OCI-LY3 (cell line): ENCODE data around the gene CPTP.

Source experiments
- CTCF ChIP-seq: fragments of 200-600, 300-600 bp; sonication (generic); IDR thresholded peaks from 2 replicates; pipeline ENCODE4 v1.5.1; 2014; ENCODE audit warnings: antibody characterized with exemption, low read length, low read depth
- EZH2phosphoT487 ChIP-seq: fragments of 200-600 bp; shearing (Covaris generic); IDR thresholded peaks from 2 replicates; pipeline ENCODE4 v1.6.1; 2018; ENCODE audit warnings: antibody characterized with exemption, mixed run types, low read depth

GRCh38 chr1:1302006-1302430, 22.6 kb upstream of the CPTP start:
- TF ChIP-seq CTCF (peak; percentile 55), EZH2phosphoT487 (no peak)
